NOMO-1 treated with dmso at 0.1 percent for 144 hours (cell line): ENCODE results near the gene PIP5K1B.
A peak's percentile ranks its signal among the peaks of the same experiment; 100 is the strongest.
"Not testable (repeated sequence)": the region's sequence is repeated elsewhere in the genome, so short reads cannot be mapped to it uniquely, and the experiment has no call there.

Experiments used
- DNase-seq: peaks from one replicate; lab custom pipeline; 2025; ENCODE audit not compliant: unreplicated experiment; lab: John Stamatoyannopoulos, UW

PIP5K1B gene

DNA sequence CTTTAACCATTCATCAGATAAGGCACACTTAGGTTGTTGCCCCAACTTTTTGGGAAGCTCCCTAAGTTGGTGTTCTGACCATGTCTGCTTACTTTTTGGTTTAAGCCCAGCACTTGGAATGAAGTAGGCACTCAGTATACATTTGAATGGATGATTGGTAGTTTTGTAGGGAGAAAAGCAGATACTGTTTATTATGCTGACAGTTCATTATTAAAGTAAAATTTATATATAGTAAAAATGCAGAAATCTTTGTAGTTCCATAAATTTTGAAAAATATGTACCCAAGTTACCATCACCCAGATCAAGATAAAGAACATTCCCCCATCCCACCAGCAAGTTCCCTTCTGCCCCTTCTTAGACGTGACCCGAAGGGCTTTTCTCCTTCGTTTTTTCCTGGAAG, 273.5 kb downstream of the PIP5K1B start:
- DNase-seq, result no peak

DNA sequence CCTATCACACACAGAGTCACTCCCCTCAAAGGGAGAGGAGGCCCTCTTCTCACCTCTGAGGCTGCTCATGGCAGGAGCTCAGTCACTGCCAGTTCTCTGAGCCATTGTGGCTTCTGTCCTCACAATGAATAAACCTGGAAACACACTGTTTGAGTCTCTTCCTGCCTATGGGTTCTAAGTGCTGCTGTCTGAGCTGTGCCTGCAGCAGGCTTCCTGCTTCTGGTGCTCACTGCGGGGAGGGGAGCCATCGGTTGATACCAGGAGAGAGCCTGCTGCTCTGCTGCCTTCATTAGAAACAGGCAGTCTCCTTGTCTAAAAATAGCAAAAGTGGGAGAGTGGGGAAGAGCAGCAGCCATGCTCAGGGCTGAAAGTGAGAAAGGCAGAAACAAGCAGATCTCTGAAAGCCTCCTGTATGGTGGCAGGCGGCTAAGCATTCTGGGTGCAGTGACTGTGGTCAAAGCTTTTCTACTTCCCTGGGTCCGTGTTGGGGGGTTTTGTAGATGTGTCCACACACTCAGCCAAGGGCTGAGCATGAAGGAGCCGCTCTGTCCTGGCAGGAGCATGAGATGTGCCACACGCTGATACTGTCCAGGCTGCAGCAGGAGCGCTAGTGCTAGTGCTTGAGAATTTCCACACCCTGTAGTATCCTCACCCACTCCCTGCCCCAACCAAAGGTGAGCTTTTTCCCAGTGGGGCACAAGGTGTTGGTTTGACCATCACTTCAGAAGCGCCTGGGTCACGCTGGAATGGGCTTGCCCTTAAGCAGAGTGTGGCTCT, 274.7 kb downstream of the PIP5K1B start:
- no peak for DNase-seq

DNA sequence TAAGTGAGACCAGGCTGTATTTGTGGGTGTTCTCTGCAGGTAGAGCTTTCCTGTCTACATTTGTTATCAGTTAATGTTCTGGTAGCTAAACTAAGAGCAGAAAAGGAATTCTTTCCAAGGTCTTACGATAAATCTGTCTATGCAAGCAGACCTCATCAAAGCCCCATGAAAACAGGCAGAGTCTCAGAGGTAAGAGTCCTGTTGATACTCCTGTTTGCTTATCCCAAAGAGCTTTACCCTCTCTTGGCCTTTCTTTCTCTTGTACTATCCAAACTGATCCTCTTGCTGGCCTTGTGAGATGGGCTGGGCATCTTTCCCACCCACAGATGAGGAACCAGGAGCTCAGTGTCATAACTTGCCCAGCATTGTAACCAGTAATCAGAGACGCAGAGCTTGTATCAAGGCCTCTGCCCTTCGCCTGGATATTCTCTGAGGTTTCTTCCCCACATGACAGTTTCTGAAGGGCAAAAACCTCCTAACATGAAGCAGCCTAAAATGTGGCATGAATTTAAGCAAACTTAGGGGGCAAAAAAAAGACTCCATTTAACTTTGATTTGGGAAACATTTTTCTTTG, 275.4 kb downstream of the PIP5K1B start:
- DNase-seq, result no peak

DNA sequence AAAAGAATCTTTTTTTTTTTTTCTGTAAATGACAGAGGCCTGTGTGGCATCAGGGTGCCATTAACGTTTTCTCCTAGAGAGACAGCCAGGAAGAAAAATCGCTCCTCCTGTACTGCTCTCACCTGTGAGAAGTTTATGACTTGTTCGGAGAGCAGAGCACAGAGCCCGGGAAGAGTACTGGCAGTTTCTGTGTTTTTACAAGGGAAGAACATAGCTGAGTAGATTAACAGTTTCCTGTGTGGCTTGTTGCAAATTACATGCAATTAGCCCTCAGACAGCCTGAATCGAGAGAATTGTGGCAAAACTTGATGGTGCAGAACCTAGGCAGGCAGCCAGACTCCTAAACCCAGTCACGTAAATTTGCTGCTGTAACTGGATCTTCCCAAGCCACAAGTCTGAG, 276.7 kb downstream of the PIP5K1B start:
- DNase-seq, result peak; percentile 28

DNA sequence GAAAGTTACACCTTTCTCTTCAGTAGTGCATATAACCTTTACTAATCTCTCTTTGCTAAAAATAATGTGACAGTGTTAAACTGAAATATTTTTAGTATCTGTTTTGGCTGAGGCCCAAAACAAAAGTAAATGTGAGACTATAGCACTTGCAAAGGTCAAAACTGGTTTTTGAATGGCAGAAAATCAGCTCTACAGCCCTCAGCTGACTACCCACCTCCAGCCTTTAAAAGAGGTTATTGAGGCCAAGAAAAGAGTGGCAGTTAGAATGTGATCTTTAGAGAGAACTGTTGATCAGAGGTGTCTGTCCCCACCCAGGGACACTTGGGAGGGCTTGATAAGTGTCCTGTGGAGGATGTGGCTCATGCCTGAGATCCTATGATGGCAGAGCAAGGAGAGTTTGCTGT, 278.0 kb downstream of the PIP5K1B start:
- no peak for DNase-seq

DNA sequence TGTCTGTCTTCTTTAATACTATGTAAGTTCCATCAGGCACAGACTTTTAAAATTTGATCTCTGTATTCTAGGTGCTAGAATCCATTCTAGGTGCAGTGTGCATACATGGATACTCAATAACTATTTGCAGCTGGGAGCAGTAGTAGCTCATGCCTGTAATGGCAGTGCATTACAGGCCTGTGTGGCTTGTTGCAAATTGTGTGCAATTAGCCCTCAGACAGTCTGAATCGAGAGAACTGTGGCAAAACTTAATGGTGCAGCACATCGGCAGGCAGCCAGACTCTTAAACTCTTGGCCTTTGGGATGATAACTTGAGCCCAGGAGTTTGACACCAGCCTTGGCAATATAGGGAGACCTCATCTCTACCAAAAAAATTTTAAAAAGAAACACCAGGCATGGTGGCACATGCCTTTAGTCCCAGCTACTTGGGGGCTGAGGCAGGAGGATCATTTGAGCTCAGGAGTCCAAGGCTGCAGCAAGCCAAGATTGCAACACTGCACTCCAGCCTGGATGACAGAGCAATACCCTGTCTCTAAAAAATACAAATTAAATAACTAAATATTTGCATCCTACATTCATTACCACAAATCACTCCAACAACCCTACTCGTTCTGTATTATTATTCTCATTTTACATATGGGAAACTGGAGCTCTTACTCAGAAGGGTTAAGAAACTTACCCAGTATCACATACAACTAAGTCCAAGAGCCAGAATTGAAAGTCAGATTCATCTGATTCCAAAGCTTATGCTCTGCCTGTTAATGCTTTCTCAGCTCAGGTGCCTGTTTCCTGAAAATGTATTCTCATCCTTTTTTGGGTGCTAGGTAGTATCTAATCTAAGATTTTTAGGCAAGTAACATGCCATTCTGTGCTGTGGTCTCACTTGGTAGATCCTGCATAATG, 278.7 kb downstream of the PIP5K1B start:
- no peak for DNase-seq

DNA sequence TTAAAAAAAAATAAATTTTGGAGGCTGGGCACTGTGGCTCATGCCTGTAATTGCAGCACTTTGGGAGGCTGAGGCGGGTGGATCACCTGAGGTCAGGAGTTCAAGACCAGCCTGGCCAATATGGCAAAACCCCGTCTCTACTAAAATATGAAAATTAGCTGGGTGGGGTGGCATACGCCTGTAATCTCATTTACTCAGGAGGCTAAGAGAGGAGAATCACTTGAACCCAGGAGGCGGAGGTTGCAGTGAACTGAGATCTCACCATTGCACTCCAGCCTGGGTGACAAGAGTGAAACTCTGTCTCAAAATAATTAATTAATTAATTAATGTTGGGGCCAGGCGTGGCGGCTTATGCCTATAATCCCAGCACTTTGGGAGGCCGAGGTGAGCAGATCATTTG, 281.9 kb downstream of the PIP5K1B start:
- not testable (repeated sequence) for DNase-seq

DNA sequence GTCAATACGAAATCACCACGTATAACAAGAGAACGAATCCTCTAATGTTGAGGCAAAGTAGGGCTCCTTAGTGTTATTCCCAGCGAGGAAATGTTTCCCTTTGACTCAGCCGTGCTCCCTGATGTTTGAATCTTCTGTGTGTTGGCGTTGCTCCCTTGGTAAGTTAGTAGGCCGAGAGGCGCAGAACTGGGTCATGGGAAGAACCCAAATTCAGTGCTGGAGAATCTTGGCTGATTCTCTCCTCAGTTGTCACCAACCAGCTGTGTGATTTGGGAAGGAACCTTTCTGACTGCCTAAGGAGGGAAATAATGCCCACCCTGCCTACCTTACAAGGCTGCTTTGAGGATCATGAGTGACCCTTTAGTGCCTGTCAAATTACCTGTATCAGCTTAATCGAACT, 286.4 kb downstream of the PIP5K1B start:
- no peak for DNase-seq

DNA sequence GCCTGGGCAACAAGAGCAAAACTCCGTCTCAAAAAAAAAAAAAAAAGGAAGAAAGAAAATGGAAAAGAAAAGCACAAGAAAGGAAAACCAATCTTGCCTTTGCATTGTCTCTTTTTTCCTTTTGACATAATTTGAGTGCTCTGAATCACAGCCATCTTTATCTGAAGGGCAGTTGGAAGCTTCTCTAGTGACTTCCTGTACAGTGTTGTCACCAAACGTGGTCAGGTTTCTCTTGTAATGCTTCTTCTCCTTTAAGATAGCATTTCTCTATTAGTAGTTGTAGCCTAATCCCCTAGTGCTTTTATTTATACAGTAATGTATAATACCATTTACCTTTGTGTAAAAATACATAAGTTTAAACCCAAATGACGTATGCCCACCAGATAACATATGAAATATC, 290.7 kb downstream of the PIP5K1B start:
- no peak for DNase-seq

DNA sequence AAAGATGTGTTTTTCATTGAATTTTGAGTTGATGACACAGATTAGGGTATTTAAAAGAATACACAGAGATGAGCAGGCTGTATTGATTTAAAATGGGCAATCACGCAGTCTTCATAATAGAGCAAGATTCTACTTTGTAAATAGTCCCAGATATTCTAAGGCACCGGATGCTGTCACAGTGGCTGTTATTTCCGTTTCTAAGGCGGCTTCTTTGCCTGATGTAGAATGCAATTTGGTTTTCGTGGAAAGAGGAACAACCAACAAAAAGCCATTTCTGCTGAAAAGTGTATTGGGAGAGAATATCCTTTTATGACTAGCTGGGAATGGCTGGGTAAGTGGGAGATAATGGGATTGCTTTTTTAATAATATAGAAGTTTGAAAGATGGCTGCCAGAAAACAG, 291.4 kb downstream of the PIP5K1B start:
- DNase-seq, result no peak

DNA sequence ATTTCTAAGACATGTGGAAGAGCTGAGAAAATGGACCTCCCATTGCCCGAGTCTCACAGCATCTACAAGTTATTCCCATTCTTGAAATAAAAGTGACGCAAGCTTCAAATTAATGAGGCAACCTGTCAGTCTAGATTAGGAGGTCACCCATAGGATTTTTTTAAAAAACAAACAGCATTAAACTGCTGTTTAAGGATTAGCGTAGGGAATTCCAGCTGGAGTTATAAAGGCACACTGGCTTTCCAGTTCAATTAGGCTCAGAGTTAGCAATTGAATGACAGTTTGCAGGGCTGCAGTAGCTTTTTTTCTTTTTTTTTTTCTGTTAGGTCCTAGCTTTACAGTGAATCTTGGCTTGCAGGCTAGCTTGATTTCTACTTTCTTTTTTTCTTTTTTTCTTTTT, 292.6 kb downstream of the PIP5K1B start:
- DNase-seq, result no peak

DNA sequence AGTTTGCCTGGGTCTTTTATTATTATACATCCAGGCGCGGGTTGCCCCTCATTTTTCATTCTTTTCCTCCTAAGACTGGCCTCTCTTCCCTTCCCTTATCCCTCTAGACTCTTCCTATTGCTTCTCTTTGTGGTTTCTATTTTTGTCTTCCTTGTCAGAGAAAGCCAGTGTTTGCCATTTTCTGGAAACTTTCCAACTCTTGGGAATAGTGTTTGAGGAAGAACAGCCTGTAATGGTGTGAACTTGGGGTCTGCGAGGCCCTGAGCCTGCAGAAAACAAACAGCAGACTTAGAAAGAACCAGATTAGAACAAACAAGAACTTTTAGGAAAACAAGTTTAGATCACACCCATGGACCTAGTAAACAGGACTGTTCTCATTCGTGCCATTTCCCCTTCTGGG, 293.3 kb downstream of the PIP5K1B start:
- no peak for DNase-seq

DNA sequence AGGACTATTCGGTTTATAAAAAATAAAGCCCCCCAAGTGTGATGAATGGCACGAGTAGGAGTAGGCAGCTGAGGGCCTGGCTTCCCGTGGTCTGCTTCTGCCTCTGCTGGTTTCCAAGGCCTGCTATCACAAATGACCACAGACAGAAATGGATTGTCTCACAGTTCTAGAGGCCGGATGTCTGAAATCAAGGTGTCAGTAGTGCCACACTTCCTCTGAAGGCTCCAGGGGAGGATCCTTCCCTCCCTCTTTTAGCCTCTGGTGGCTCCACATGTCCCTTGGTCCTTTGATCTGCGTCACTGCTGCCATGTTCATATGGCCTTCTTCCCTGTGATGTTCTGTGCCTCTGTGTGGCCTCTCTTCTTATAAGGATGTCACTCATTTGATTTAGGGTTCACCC, 293.8 kb downstream of the PIP5K1B start:
- DNase-seq, result no peak

DNA sequence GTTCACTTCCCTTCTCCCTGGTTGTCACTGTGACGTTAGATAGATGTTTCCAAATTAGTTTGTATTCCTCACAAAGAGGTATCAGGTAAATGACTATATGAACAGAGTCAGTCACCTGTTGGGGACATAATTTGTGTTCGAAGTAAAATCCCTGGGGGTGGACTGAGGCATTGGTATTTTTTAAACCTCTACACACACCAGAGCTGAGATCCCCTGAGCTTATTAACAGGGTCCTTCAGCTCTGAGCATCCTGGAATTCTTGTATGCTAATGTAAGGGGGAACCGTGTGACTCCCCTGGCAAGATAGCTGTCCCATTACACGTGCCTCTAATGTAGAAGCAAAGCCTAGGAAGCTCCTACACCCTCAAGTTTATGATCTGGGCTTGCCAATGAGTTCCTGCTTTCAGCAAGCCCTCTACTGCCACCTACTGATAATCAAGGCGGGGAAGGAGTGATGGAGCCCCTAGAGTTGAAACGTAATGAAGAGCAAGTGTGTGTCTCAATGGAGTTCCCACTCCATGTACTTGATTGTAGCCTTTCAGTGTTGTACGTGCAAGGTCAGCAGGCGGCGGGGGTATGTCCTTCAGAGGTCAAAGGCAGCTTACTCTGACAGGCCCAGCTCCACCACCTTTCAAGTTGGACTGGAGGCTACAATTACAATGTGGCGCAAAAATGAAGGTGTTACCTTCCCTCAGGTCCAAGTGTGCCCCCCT, 294.5 kb downstream of the PIP5K1B start:
- no peak for DNase-seq

DNA sequence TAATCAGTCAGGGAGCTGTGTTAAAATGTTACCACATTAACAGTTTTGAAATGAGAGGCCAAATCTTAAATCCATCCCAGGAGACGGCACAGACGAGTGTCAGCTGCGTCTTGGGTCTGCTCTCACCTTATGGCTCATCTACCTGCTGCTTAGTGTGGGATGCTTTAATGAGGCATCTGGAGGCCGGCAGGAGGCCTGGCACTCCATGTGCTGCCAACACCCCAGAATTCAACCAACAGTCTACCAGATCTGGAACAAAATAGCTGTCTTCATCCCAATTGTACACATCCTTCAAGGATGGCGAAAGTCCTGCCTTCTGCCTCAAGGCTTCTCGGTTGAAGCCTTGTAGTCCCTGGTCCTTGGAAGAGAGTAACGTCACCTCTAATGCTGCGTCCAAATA, 296.9 kb downstream of the PIP5K1B start:
- no peak for DNase-seq

DNA sequence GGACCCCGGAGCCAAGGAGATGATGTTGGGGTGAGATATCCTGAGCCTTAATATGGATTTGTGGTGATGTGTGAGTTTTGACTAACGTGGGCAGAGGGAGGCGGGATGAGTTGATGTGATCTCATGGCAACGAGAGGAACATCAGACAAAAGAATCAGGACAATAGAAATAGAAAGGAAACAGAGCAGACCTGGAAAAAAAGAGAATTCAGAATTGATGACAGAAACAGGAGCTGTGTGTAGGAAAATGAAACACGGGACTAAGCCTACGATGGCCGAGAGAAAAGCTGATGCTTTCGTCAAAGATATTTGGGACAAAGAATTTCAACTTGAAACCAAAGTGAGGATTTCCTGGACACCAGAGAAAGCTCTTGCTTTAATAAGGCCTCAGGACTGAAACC, 298.0 kb downstream of the PIP5K1B start:
- DNase-seq, result no peak

DNA sequence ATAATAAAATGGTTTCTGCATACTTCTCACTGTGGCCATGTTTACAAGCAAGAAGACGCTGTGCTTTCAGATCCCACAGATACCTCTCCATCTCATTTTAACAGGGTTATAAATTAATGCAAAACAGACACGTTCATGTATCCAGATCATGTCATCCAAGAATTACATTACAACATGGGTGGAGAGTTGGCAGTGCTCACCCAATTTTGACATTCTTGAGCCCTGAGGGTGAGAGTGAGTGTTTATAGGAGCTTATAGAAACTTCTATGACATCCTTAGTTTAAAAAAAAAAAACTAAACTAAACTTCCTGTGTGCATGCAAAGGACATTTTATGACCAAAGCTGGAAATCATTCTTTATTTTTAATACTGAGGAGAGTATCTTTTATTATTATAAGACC, 299.8 kb downstream of the PIP5K1B start:
- no peak for DNase-seq

DNA sequence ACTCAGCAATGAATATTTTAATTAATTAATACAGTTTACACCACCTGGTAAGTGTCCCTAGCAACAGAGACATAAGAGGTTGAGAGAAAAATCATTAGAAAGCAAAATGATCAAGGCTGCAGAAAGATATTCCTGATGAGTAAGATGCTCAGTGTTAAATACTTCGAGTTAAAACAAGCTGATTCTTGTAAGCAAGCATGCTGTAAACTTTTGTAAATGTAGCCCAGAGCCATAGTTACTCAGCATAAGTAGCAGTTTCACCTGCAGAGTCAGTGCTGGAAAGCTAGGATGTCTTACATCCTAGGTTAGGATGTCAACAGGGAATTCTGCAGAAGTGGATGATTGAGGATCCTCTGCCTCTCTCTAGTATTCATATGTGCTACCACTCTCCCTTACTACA, 304.7 kb downstream of the PIP5K1B start:
- DNase-seq, result no peak

DNA sequence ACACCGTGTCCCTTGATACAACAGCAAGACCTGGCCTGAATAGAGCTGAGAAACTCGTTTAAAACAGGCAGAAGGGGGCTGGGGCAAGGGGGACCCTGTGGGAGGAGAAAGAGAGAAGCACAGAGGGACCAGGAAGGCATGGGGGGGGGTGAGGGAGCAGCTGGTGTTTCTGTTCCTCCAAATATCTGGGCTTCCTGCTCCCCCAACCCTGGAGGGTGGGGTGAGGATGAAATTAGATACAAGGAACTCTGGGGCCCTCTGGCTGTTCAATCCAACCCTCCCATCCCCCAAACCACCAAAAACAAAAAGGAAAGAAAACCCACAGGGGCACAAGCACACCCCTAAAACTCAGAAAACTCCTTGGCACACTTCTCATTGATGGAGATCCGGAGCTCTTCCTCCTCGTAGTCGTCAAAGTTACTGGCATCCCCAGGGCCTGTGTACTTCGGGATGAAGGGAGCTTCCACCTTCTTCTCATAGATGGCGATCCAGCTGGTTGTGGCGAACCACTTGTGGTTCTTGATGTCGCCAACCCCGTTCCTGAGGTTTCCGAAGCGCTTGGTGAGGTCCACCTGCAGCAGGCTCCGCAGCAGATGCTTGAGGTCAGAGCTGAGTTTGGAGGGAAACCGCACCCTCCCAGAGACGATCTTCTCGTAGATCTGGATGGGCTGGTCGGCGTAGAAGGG, 307.8 kb downstream of the PIP5K1B start:
- no peak for DNase-seq

DNA sequence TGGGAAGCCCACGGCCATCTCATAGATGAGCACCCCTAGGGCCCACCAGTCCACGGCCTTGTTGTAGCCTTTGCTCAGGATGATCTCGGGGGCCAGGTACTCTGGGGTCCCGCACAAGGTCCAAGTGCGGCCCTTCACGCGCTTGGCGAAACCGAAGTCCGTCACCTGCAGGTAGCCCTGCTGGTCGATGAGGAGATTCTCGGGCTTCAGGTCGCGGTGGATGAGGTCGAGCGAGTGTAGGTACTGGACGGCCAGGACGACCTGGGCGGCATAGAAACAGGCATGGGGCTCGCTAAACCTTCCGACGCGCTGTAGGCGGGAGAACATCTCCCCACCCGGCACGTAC, 308.3 kb downstream of the PIP5K1B start:
- DNase-seq, result no peak

DNA sequence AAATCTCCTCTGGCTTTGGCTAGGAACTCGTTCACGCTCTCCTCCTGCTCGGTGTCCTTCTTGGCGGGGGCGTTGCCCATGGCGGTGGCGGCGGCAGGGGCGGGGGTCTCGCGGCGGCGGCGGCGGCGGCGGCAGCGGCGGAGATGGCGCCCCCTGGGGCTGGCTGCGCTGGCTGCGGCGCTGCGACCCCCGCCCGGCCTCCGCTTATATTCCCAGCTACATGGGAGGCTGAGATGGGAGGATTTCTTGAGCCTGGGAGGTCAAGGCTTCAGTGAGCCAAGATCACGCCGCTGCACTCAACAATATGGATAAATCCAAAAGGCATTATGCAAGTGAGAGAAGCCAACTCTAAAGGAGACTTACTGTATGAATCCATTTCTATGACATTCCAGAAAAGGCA, 309.0 kb downstream of the PIP5K1B start, which contains the start of gene PRKACG:
Gene PRKACG (minus strand): TSS at position 101 of the 400 bp plus-strand sequence. CDS start 21 bp downstream, at position 80.
- no peak for DNase-seq
